Heart left ventricle (tissue), 13 donors: ENCODE data around the gene HOXB6.

Experiments
- POLR2A ChIP-seq, 2 donors: fragments of 450-650 bp; IDR thresholded peaks; one replicate each; pipeline ENCODE4 v1.6.1; 2017; ENCODE audit warnings: antibody characterized with exemption in 2 of 2, mild to moderate bottlenecking in 2 of 2, moderate library complexity in 2 of 2
- TF ChIP-seq, protein P1 (sequence below), 12 donors: fragments of 200-600 bp; sonication (generic) in 4 of 12; IDR thresholded peaks; one replicate each; pipeline versions ENCODE4 v1.5.0 to v1.8.0; 2018 to 2022; ENCODE audit warnings: antibody characterized with exemption in 12 of 12, mild to moderate bottlenecking in 5 of 12
- donor health status: ischemic (EF 13 %, LVEDD 7.1; RV severe dilation, severe dysfunction).
- donor health status: DM: no; HTN: yes; CAD: no.
- donor health status: DM: no; HTN: no; CAD: no.
- donor health status: ischemic (EF 25% LVEDD 6.9; RV normal size, moderate dysfunction).
- donor health status: ischemic (EF 25% LVEDD 5.7; RV mildly dilated, moderate dysfunction).
- donor health status: ischemic (EF 35%, LVEDD 5.7; RV mildly dilated, moderate dysfunction).
- donor health status: nonischemic (EF 11% LVEDD 7.7; RV severe dilation, severe dysfunction).
- donor health status: DM: yes; HTN: yes; CAD: no.
- donor health status: PGD.
- donor health status: ischemic (EF 29% LVEDD 5.4; RV normal size, mild dysfunction).
- donor health status: nonischemic (EF 23%, LVEDD 6.1; RV moderate dilation, normal function).

GRCh38 chr17:48630925-48631692 lies 26.3 kb upstream of the HOXB6 start:
- TF ChIP-seq, protein P1, sequence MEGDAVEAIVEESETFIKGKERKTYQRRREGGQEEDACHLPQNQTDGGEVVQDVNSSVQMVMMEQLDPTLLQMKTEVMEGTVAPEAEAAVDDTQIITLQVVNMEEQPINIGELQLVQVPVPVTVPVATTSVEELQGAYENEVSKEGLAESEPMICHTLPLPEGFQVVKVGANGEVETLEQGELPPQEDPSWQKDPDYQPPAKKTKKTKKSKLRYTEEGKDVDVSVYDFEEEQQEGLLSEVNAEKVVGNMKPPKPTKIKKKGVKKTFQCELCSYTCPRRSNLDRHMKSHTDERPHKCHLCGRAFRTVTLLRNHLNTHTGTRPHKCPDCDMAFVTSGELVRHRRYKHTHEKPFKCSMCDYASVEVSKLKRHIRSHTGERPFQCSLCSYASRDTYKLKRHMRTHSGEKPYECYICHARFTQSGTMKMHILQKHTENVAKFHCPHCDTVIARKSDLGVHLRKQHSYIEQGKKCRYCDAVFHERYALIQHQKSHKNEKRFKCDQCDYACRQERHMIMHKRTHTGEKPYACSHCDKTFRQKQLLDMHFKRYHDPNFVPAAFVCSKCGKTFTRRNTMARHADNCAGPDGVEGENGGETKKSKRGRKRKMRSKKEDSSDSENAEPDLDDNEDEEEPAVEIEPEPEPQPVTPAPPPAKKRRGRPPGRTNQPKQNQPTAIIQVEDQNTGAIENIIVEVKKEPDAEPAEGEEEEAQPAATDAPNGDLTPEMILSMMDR (IDR thresholded peaks at IDR 0.05): no peak
- no peak for TF ChIP-seq POLR2A (IDR thresholded peaks at IDR 0.05)
